Right lobe of liver (tissue), 6 donors: ENCODE data around the gene F13A1. TPM values are rescaled to one million over a fixed set of nuclear protein-coding genes. Genes with fewer than 3 reads are reported as not detected.

Source experiments
- ATAC-seq, 4 donors: fragments of 200-7000 bp; cut with Tn5 transposase; one replicate each; pipeline ENCODE4 v1.9.1; 2020; ENCODE audit warnings: mild to moderate bottlenecking in 4 of 4, moderate library complexity in 4 of 4
- DNase-seq, 3 donors: peaks; one replicate each; pipeline ENCODE4 v3.0.0-alpha.2; 2020
- H3K27ac ChIP-seq, 3 donors: fragments of 200-600 bp; one replicate each; pipeline ENCODE4 v1.8.0; 2022
- H3K27me3 ChIP-seq, 2 donors: fragments of 200-600 bp; one replicate each; pipeline ENCODE4 v1.8.0; 2022
- H3K36me3 ChIP-seq, 4 donors: fragments of 200-600 bp; sonication (generic) in 1 of 4; one replicate each; pipeline versions ENCODE4 v1.5.1 to v1.8.0; 2017 to 2022; ENCODE audit warnings: control low read depth in 1 of 4
- H3K4me1 ChIP-seq, 4 donors: fragments of 200-600 bp; sonication (generic) in 1 of 4; one replicate each; pipeline versions ENCODE4 v1.5.1 to v1.8.0; 2017 to 2022; ENCODE audit warnings: control low read depth in 1 of 4
- H3K4me3 ChIP-seq, 3 donors: fragments of 200-600 bp; one replicate each; pipeline ENCODE4 v1.8.0; 2022
- H3K9me3 ChIP-seq, 4 donors: fragments of 200-600 bp; sonication (generic) in 1 of 4; one replicate each; pipeline versions ENCODE4 v1.5.1 to v1.8.0; 2017 to 2022; ENCODE audit warnings: control low read depth in 1 of 4
- CTCF ChIP-seq, 4 donors: fragments of 200-600 bp in 3 of 4; fragments of 450-650 bp in 1 of 4; IDR thresholded peaks; one replicate each; pipeline versions ENCODE4 v1.5.1 to v1.8.0; 2016 to 2022; ENCODE audit warnings: antibody characterized with exemption in 4 of 4, mild to moderate bottlenecking in 2 of 4
- POLR2A ChIP-seq: fragments of 450-650 bp; IDR thresholded peaks from one replicate; pipeline ENCODE4 v1.6.1; 2017; ENCODE audit warnings: antibody characterized with exemption, mild to moderate bottlenecking
- WGBS: methylation state at CpG from one replicate; pipeline ENCODE4 v1.1.6; 2018; ENCODE audit warnings: low coverage, low lambda C conversion rate; ENCODE audit not compliant: insufficient coverage; ENCODE audit errors: missing lambda C conversion rate; 5-methylcytosine and 5-hydroxymethylcytosine counted together
- intact Hi-C, 2 donors: fragments of 100-400 bp; cut with DNase I; formaldehyde crosslinking; loops; one replicate each; pipeline versions ENCODE4 v1.11.2 to v1.14.1; 2022
- total RNA-seq, 6 experiments: library from RNA; depleted of rRNA in 2 of 6; stranded (reverse); fragments of >200 nt in 2 of 6; fragmentation: NEBNext Ultra II Directional in 3 of 6; extraction: Animal tissue kit (Norgen Biotek cat#: 25700) in 3 of 6; gene quantifications; one replicate each; pipeline versions ENCODE4 v1.1.0 to v1.2.4, GENCODE V29; 2016 to 2023
- donor health status: DM: no; HTN: yes; CAD: no.
- donor health status: DM: no; HTN: no; CAD: no.
- donor health status: DM: no; HTN: no; CAD: no.
- donor health status: DM: no; HTN: yes; CAD: no.
- donor health status: DM: no; HTN: yes; CAD: no.

The F13A1 gene
- total RNA-seq, 6 experiments from 2014 or later = 0.86 to 10.1 (median 2.1) TPM

DNA sequence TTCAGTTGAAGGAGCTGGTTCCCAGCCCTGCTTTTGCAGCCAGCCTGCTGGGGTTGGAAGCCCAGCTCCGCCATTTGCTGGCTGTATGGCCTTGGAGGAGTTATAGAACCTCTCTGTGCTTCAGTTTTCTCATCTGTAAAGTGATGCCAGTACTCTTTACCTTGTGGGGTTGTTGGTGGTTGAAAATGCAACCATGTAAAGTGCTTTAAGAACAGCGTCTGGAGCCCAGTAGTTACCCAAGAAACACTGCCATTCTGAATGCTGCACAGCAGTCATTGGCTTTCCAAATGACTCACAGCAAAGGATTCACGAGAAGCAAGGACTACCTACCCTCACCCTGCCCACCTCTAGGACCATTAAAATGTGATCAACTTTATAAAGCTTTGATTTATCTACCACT lies 154.4 kb downstream of the F13A1 start:
- ATAC-seq (no peak), DNase-seq (no peak)
- intact Hi-C loops = no loop called here
- H3K27ac ChIP-seq = no peak overlapping the region
- H3K36me3 ChIP-seq = no peaks in the 10 kb centered on the region
- no peak overlapping the region for H3K4me3 ChIP-seq
- no peaks in the 10 kb centered on the region for H3K27me3 ChIP-seq
- TF ChIP-seq POLR2A (no peak), CTCF (IDR thresholded peaks at IDR 0.05) (no peak)
- no peaks in the 10 kb centered on the region for H3K9me3 ChIP-seq
- 54% methylated on average over 2 of the region's 3 CpGs for WGBS
- H3K4me1 ChIP-seq = no peaks in the 10 kb centered on the region

DNA sequence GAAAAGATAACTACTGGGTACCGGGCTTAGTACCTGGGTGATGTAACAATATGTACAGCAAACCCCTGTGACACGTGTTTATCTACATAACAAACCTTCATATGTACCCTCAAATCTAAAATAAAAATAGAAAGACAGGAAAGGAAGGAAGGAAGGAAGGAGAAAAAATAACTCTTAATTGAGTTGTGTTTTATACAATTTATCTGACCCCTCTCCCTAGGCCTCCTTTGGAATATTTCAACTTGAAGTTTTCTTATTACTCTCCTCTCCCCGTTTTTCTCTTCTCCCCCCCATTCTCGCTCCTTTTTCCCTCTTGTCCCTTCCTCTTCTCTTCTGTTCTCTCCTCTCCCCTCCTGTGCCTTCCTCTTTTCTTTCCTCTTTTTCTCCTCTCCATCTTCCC lies 156.1 kb downstream of the F13A1 start:
- no peak for ATAC-seq
- DNase-seq = no peak
- Histone ChIP-seq H3K27me3 (no peaks in the 10 kb centered on the region), H3K4me1 (no peaks in the 10 kb centered on the region), H3K9me3 (no peaks in the 10 kb centered on the region), H3K4me3 (no peak overlapping the region), H3K27ac (no peak overlapping the region), H3K36me3 (no peaks in the 10 kb centered on the region)
- 53% methylated on average over 4 of the region's 4 CpGs for WGBS
- no peak for TF ChIP-seq POLR2A
- TF ChIP-seq CTCF (IDR thresholded peaks at IDR 0.05) = no peak
- intact Hi-C loops = no loop called here

GRCh38 chr6:6154335-6154734 lies 166.1 kb downstream of the F13A1 start:
- WGBS = 26% methylated on average over 3 of the region's 3 CpGs
- no peaks in the 10 kb centered on the region for H3K36me3 ChIP-seq
- peak; percentile 59 to 88 (median 80) for ATAC-seq

GRCh38 chr6:6152060-6152459 lies 168.4 kb downstream of the F13A1 start:
- H3K27me3 ChIP-seq = no peaks in the 10 kb centered on the region
- ATAC-seq (peak; percentile 75 to 93 (median 82)), DNase-seq (peak; percentile 63 to 84 (median 74))
- 19% methylated on average over 6 of the region's 6 CpGs for WGBS
- H3K9me3 ChIP-seq = no peaks in the 10 kb centered on the region
- no peaks in the 10 kb centered on the region for H3K36me3 ChIP-seq
- H3K4me1 ChIP-seq = peaks cover 0 to 14% (median 7%) of the 10 kb centered on the region in 4 donors
- H3K4me3 ChIP-seq = no peak overlapping the region
- TF ChIP-seq CTCF (IDR thresholded peaks at IDR 0.05) (no peak), POLR2A (no peak)
- peak overlapping the region in 2 of 3 donors; percentile 61 to 62 for H3K27ac ChIP-seq
- intact Hi-C loops = no loop called here

More at GRCh38 chr6:6154335-6154734, 166.1 kb downstream of the F13A1 start:
- H3K4me1 ChIP-seq = peaks cover 0 to 14% (median 7%) of the 10 kb centered on the region in 4 donors
- peak; percentile 31 to 77 (median 76) for DNase-seq
- no peak for TF ChIP-seq CTCF (IDR thresholded peaks at IDR 0.05)
- no peak for TF ChIP-seq POLR2A
- no peaks in the 10 kb centered on the region for H3K9me3 ChIP-seq
- intact Hi-C loops = no loop called here
- no peak overlapping the region for H3K27ac ChIP-seq
- H3K4me3 ChIP-seq = no peak overlapping the region
- H3K27me3 ChIP-seq = no peaks in the 10 kb centered on the region
